GM19099 (cell line): ENCODE measurements around the gene LRMDA.

Experiments
- POLR2A ChIP-seq: IDR thresholded peaks from 3 replicates; pipeline ENCODE4 v1.6.1; 2011; ENCODE audit warnings: low read depth; ENCODE audit not compliant: insufficient read length; ENCODE audit errors: extremely low read depth

Gene LRMDA

DNA sequence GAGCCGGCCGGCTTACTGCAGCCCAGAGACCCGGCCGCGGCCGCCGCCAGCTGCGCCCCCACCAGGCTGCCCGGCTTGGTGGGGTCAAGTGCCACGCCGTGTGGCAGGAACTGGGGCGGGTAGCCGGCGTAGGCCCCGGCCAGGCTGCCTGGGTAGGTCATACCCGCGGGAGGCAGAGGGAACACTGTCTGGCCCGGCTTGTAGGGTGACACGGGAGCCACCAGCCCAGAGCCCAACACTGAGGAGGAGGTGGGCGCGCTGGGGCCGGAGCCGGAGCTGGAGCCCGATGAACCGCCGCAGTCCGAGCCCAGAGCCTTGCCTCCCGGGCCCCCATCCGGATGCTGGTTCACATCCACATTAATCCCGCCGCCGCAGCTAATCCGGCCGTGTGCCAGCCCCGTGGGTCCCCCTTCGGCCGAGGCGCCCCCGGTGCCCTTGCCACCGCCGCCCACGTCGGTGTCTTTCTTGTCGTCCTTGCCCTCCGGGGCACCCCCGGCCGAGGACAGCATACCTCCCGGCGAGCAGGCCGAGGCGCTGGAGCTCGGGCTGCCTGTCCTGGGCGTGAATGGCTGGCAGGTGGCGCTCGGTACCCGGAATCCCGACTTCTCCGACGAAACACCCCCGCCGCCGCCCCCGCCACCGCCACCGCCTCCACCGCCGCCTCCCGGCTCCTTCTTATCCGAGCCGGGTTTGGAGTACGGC lies 31.8 kb upstream of the LRMDA start:
- no peak for TF ChIP-seq POLR2A

DNA sequence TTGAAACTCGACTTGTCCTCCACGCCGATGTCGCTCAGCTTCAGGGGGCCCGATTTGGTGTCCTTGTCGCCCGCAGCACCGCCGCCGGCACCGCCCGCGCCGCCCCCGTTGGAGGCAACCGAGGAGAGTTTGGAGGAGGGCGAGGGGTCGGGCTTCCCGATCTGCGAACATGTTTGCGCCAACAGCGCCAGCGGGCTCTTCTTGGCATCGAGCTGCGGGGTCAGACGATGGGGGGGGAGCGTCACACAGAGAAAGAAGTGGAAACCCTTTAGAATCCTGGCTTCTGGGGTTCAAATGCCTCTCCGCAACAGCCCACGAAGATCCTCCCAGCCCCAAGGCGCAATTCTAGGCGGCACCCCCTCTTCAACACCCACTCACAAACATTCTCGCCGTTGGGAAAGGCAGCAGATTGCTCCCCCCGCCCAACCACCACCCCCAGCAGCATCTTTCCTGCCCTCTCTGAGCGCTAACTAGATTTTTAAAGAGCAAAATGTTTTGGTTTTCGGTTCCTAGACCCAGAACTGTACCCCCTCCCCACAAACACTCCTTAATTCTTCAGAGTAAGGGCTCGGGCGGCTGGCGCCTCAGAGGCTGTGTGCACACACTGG lies 31.2 kb upstream of the LRMDA start:
- TF ChIP-seq POLR2A, result no peak

DNA sequence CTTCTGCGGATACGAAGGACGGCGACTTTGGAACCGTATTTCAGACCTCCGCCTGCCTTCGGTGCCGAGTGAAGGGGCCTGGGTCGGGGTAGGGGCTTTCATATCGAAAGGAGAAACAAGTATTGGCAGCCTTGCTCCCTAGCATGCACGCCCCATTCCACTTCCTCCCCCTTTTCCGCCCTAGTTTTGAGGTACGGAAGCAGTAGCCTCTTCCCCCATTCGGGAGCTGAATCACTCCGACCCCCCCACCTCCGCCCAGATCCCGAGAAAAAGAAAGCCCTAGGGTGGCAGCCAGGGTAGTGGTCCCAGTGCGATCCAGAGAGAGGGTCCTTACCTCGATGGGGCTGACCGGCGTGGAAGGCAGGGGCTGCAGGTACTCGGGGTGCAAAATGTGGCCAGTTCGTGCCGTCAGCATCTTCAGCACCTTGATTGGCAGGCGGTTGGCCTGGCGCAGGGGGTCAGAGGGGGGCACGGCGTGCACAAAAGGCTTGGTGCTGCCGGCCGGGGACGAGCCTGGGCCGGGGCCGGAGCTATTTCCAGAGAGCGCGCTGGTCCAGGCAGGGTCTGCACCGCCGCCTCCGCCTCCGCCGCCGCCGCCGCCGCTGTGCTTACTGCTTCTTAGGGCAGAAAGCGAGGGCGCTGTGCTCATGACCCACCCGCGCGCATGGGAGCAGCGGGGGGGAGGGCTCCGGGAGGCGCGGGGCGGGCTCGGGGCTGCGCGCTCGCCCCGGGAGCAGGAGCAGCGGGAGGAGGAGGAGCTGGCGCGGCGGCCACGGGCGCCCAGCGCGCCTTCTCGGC lies 30.5 kb upstream of the LRMDA start:
- TF ChIP-seq POLR2A, result no peak

DNA sequence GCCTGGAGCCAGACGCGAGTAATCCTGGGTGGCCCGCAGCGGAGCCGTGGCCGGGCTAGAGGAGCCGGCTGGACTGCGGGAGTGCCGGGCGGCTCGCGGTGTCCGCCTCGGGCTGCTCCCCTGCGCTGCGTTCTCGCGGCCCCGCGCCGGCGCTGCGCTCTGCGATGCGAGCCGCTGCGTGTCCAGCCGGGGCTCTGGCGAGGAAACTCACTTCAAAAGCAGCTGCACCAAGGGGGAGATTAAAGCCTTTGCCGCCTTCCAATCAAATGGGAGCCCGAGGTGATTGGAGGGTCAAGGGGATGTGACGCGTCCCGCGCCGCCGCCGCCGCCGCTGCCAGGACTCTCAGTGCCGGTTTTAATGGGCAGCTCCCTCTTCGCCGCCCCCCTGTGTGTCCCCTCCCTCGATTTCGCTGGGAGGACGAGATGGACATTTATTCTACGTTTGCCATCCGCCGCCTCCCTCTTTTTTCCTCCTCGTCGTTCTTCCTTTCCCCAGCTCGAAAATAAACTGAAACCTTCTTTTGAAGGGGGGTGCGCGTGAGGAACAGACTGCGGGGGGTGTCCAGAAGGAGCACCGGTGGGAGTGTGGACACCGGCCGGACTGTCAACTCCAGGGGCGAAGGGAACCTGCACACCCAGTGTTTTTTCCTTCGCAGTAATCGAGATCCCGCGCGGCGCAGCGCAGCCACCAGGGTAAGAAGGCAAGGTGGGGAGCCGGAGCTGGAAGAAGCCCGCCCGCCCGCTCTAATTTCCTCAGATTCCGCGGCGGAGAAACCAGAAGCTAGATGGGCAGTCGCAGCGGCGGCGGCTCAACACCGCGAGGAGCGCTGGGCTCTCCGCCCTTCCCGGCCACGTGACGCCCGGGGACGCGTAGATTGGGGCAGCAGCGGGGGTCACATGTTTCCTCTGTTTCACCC lies 29.6 kb upstream of the LRMDA start, which contains the start of gene ZNF503:
ZNF503 (minus strand) TSS at position 196 of the 917 bp plus-strand sequence. CDS start 345 bp downstream, outside the sequence.
- peak; percentile 93 for TF ChIP-seq POLR2A

DNA sequence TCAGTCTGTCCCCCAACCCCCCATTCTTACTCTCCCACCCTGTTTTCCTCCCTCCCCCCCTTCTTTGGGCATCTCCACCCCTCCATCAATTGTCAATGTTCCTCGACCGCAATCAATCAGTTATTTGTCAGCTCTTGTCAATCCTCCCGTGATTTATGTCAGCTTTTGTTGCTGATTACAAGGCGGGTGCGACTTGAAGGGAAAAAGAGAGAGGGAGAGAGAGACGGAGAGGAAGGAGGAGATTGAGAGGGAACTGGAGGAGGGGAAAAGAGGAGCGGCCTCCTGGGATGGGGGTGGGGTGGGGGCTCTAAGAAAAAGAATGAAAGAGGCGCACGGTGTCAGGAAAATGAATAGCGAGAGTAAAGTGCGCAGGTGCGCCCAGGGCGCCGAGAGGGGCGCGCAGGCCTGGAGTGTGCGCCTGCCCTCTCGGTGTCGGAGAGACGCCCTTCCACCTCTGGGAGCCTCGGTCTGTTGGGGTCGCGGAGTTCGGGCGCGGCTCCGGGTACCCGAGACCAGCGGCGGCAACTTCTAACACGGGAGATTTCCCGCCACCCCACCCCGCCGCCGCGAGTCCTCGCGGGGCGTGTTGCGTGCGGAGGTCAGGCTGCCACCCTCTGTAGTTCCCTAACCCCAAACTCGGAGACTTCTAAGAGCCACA lies 28.8 kb upstream of the LRMDA start:
- peak; percentile 42 for TF ChIP-seq POLR2A

DNA sequence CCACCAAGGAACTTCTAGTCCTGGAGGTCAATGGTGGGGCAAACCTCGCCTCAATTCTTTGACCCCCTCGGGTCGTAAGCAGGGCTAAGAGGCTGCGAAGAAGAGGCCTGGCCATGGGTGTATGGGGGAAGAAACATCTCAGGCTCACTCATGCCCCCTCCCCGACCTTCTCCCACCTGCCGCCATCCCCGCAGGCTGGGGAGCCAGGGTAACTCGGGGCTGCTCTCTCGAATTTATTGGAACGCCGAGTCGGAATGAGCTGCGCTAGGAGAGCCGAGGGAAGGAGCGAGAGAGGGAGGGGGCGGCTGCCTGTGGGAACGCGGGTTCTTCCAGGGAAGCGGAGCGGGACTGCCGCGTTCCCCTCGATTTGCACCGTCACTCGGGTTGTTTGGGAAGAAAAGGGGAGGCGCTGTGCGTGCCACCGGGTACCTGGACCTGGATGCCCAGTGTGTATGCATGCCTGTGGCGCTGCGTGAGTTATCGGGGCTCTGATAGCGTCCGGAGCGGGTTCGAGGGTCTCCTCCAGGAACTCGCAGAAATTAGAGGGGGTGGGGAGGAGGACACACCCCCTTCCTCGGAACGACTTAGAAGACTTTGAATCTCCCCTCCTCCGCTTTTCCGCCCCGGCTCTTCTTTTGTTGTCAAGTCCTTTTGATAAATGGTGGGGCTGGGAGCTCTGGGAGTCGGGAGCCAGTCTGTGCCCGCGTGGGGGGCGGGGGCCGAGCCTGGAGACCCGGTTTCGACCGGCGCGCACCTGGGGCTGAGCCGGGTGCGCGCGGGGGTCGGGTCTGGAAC lies 28.1 kb upstream of the LRMDA start:
- TF ChIP-seq POLR2A, result peak; percentile 9

DNA sequence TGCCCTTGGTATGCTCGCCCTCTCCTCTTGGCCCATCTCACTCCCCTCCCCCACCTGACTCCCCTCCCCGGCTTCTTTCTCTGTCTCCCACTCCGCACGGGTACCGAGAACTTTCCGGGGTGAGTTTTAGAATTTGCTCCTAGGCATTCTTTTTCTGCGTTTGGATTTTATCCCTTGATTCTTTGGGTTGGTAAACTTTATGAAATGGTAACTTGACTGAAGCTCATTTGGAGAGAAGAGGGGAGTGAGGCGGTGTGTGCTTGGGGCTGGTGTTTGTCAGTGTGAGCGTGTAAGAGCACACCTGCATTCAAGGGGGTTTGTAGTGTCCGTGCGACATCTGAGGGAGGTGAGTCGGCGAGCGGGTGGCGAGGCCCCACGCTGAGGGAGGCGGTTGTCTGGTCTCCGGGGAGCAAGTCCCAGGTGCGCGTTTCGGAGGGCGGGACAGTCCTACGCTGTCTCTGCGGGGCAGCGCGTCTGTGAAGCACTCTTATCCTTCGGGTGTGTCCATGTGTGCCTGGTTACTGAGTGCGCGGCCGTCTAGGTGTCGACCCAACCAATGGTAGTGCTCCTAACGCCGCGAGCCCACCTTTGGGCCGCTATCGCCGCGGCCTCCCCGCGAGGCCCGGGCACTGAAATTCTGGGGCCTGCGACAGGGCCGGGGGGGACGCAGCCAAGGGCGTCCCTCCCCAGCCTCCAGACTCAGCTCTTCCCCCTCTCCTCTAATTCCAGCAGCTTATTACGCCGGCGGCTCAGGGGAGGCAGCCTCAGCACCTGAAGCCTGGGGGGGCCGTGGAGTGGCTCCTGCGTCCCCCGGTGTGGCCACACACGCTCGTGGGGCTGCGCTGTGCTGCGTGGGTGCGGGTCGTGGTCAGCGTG lies 27.2 kb upstream of the LRMDA start:
- TF ChIP-seq POLR2A, result peak; percentile 34

DNA sequence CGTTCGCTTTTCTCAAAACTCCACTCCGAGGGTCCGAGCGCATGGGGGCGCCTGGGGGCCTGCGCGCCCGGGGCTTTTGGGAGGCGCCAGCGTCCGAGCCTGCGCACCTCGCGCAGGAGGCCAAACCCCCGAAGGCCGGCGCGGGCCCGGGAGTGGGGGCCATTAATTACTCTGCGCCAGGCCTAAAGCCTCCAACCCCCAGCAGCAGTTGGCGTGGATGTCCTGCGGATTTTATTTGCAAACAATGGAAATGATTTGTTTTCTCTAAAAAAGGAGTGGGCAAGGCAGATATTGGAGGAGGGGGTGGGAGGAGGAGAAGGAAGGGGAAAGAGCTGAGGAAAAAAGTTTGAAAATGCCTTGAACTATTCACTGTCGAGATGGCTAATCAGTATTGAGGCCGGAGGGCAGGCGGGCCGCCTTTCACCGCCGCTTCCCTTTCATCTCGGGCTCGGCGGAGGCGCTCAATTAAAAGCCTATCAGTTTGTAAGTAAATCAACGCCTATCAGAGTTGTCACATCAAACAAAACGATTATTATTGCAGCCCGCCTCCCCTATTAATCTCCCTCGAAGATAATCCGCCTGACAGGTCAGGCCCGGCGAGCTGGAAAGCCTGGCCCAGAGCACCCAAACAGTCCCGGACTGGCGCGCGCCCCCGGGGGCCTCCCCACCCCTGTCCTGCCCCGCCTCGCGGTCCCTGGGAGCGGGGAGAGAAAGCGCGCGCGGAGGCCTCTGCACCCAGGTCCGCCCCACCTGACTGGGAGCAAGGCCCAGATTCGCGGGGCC lies 26.4 kb upstream of the LRMDA start:
- no peak for TF ChIP-seq POLR2A

DNA sequence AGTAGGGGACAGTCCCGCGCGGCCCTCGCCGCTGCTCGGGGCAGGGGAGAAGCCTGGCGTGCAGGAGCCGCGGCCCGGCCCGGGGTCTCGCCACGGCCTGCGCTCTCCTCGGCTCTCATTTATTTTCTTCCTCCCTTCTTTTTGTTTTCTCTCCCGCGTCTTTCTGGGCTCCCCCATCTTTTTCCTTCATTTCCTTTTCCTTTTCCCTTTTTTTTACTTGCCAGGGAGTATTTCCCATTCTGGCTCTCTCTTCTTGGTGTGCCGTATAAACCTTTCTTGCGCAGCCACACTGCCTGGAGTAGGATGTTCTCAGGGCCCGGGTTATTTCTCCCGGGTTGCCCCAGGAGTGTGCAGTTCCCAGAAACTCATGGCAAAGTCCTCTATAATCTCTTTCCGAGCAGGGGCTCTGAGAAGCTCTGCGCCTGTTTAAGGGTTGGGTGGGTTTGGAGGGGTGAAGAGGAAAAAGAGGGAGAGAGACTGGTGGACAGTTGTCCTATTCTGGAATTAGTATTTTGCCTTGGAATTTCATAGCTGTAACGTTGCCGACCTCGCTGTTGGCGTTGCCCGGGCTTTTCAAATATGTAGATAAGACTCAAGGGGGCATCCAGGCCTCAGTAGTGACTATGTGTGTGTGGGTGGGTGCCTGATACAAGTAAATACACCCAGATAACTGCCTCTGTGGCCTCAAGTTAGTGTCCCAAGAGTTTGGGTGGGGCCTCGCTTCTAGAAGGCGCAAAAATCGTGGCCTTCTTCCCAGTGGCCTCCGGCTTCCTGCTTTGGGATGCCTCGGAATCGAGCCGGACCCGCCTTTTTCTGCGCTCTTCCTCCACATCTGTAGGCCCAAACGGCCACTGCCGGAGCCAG lies 25.6 kb upstream of the LRMDA start:
- no peak for TF ChIP-seq POLR2A

DNA sequence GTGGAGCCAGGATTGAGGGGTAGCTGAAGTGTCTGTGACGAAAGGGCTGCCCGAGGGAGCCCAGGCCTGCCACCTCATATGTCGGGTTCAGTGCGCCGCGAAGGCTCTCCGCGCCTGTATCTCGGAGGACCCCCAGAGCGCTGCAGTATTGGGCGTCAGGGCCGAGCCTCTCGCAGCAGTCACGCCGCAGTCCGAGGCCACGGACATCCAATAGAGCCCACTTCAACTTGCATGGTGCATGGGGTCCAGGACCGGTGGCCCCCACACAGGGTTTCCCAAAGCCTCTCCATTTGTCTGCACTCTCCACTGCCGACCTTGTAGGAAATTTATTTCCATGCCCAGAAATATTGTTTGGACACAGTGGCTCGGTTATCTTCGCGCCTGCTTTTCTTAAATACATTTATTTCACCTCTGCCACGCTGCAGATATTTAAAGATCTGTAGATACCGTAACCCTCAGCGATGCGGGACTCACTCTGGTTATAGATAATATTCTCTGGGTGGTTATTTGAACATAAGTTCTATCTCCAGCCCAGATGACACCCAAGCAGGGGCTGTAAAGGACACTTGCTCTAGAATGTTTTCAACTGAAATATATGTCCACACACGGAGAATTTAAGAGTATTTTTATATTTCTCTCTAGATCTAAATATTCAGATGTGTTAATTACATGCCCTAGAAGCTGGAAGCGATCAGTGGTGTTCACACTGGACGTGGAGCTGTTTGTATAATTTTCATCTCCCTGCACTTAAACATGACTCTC lies 24.8 kb upstream of the LRMDA start:
- TF ChIP-seq POLR2A, result no peak
